OCI-LY3 (cell line): ENCODE measurements around the gene C1QTNF3.

Experiments used
- H2AFZ ChIP-seq: fragments of 200-600, 300-600 bp; shearing (Covaris generic); 2 replicates; pipeline ENCODE4 v1.6.0; 2014; ENCODE audit warnings: antibody characterized with exemption, low read depth, low read length
- H3K27ac ChIP-seq: fragments of 200-600, 300-600 bp; sonication (generic); 2 replicates; pipeline ENCODE4 v1.5.1; 2014; ENCODE audit warnings: mild to moderate bottlenecking, low read length, moderate library complexity, mixed read lengths
- H3K27me3 ChIP-seq: fragments of 200-600, 300-600 bp; sonication (generic); 2 replicates; pipeline ENCODE4 v1.6.1; 2014; ENCODE audit warnings: low read depth, low read length, mixed read lengths
- H3K36me3 ChIP-seq: fragments of 200-600, 300-600 bp; sonication (generic); replicated peaks from 2 replicates; pipeline ENCODE3; 2014; ENCODE audit warnings: low read depth, low read length, mixed read lengths
- H3K4me1 ChIP-seq: fragments of 300-600, 200-600 bp; sonication (generic); 2 replicates; pipeline ENCODE4 v1.6.1; 2014; ENCODE audit warnings: low read length, mixed read lengths
- H3K4me2 ChIP-seq: fragments of 200-600, 300-600 bp; sonication (generic); 2 replicates; pipeline ENCODE4 v1.6.1; 2014; ENCODE audit warnings: low read length, mixed read lengths
- H3K4me3 ChIP-seq: fragments of 300-600, 200-600 bp; sonication (generic); 2 replicates; pipeline ENCODE4 v1.5.1; 2014; ENCODE audit warnings: antibody characterized with exemption, mild to moderate bottlenecking, low read length, moderate library complexity
- H3K79me2 ChIP-seq: fragments of 300-600, 200-600 bp; shearing (Covaris generic); 2 replicates; pipeline ENCODE4 v1.6.1; 2014; ENCODE audit warnings: mild to moderate bottlenecking, low read length, mixed read lengths
- H3K9ac ChIP-seq: fragments of 300-600, 200-600 bp; shearing (Covaris generic); 2 replicates; pipeline ENCODE4 v1.6.0; 2014; ENCODE audit warnings: mild to moderate bottlenecking, low read length, moderate library complexity
- H3K9me3 ChIP-seq: fragments of 200-600, 300-600 bp; shearing (Covaris generic); 2 replicates; pipeline ENCODE4 v1.6.1; 2014; ENCODE audit warnings: low read length, mixed read lengths; ENCODE audit not compliant: insufficient read depth
- H4K20me1 ChIP-seq: fragments of 200-600, 300-600 bp; sonication (generic); 2 replicates; pipeline ENCODE4 v1.6.1; 2016; ENCODE audit warnings: low read length, mixed read lengths; ENCODE audit not compliant: insufficient read depth
- CTCF ChIP-seq: fragments of 200-600, 300-600 bp; sonication (generic); IDR thresholded peaks from 2 replicates; pipeline ENCODE4 v1.5.1; 2014; ENCODE audit warnings: antibody characterized with exemption, low read length, low read depth
- EZH2phosphoT487 ChIP-seq: fragments of 200-600 bp; shearing (Covaris generic); IDR thresholded peaks from 2 replicates; pipeline ENCODE4 v1.6.1; 2018; ENCODE audit warnings: antibody characterized with exemption, mixed run types, low read depth

Gene C1QTNF3

GRCh38 chr5:34042321-34042720, 692 bp downstream of the C1QTNF3 start:
- H3K36me3 ChIP-seq, result no peaks in the 10 kb centered on the region
- no peak overlapping the region for H3K27ac ChIP-seq
- no peak overlapping the region for H2AFZ ChIP-seq
- no peak overlapping the region for H3K9ac ChIP-seq
- H3K4me3 ChIP-seq, result no peak overlapping the region
- TF ChIP-seq CTCF, result no peak
- no peak for TF ChIP-seq EZH2phosphoT487
- H3K4me2 ChIP-seq, result no peak overlapping the region
- no peaks in the 10 kb centered on the region for H3K4me1 ChIP-seq
- H4K20me1 ChIP-seq, result no peaks in the 10 kb centered on the region
- no peaks in the 10 kb centered on the region for H3K79me2 ChIP-seq
- no peaks in the 10 kb centered on the region for H3K27me3 ChIP-seq
- no peaks in the 10 kb centered on the region for H3K9me3 ChIP-seq

- no peak overlapping the region for H2AFZ ChIP-seq
- no peak overlapping the region for H3K4me3 ChIP-seq
- no peaks in the 10 kb centered on the region for H3K79me2 ChIP-seq
- H3K9me3 ChIP-seq, result no peaks in the 10 kb centered on the region
- no peaks in the 10 kb centered on the region for H3K27me3 ChIP-seq
- TF ChIP-seq EZH2phosphoT487 (no peak), CTCF (no peak)
- H3K9ac ChIP-seq, result no peak overlapping the region
- no peaks in the 10 kb centered on the region for H3K4me1 ChIP-seq
- no peak overlapping the region for H3K4me2 ChIP-seq
- H3K36me3 ChIP-seq, result no peaks in the 10 kb centered on the region
- no peak overlapping the region for H3K27ac ChIP-seq
- no peaks in the 10 kb centered on the region for H4K20me1 ChIP-seq
These were observed 1.6 kb downstream of the C1QTNF3 start for GRCh38 chr5:34041247-34041972.

GRCh38 chr5:34040472-34040871, 2.5 kb downstream of the C1QTNF3 start:
- TF ChIP-seq EZH2phosphoT487 (no peak), CTCF (no peak)

GRCh38 chr5:34039398-34040157, 3.4 kb downstream of the C1QTNF3 start:
- no peak overlapping the region for H3K27ac ChIP-seq
- H3K36me3 ChIP-seq, result no peaks in the 10 kb centered on the region
- H2AFZ ChIP-seq, result no peak overlapping the region
- no peak overlapping the region for H3K4me2 ChIP-seq
- no peaks in the 10 kb centered on the region for H4K20me1 ChIP-seq
- no peaks in the 10 kb centered on the region for H3K79me2 ChIP-seq
- H3K4me3 ChIP-seq, result no peak overlapping the region
- H3K4me1 ChIP-seq, result no peaks in the 10 kb centered on the region
- H3K9me3 ChIP-seq, result no peaks in the 10 kb centered on the region
- TF ChIP-seq CTCF, result no peak
- TF ChIP-seq EZH2phosphoT487, result no peak
- no peaks in the 10 kb centered on the region for H3K27me3 ChIP-seq
- no peak overlapping the region for H3K9ac ChIP-seq

More at GRCh38 chr5:34040472-34040871, 2.5 kb downstream of the C1QTNF3 start:
- H3K79me2 ChIP-seq, result no peaks in the 10 kb centered on the region
- no peaks in the 10 kb centered on the region for H3K27me3 ChIP-seq
- no peak overlapping the region for H3K9ac ChIP-seq
- no peak overlapping the region for H3K4me3 ChIP-seq
- no peak overlapping the region for H3K27ac ChIP-seq
- no peaks in the 10 kb centered on the region for H4K20me1 ChIP-seq
- H3K4me1 ChIP-seq, result no peaks in the 10 kb centered on the region
- no peaks in the 10 kb centered on the region for H3K9me3 ChIP-seq
- no peak overlapping the region for H2AFZ ChIP-seq
- H3K36me3 ChIP-seq, result no peaks in the 10 kb centered on the region
- no peak overlapping the region for H3K4me2 ChIP-seq
